IMR-90 (cell line): Measurements from ENCODE around the gene LDHD. TPM values are rescaled to one million over a fixed set of nuclear protein-coding genes. Genes with fewer than 3 reads are reported as not detected.

ENCODE experiments used
- ATAC-seq: fragments of 200-7000 bp; cut with Tn5 transposase; 2 replicates; pipeline ENCODE4 v1.9.1; 2020; ENCODE audit warnings: low read depth, mild to moderate bottlenecking, moderate library complexity
- BruUV-seq: library from RNA; stranded (reverse); fragments of 400-500 nt; replicated peaks from 2 replicates; lab custom pipeline; 2021; lab: Mats Ljungman, UMichigan
- CTCF ChIA-PET: fragments of 300-600 bp; formaldehyde crosslinking; extraction: SDS; loops from one replicate; lab custom pipeline; 2021; ENCODE audit warnings: antibody characterized with exemption; lab: Yijun Ruan, JAX
- POLR2A ChIA-PET: fragments of 300-600 bp; sonication (Branson Sonifier 250); formaldehyde crosslinking; loops from one replicate; lab custom pipeline; 2022; ENCODE audit warnings: antibody characterized with exemption; ENCODE audit not compliant: unreplicated experiment; lab: Charles Lee
- DNase-seq: peaks from one replicate; pipeline ENCODE4 v3.0.0; 2013
- H2AFZ ChIP-seq: replicated peaks from 2 replicates; pipeline ENCODE3; 2013; ENCODE audit warnings: low read length, mild to moderate bottlenecking; ENCODE audit not compliant: poor library complexity
- H2AK5ac ChIP-seq: 2 replicates; pipeline ENCODE4 v1.6.1; 2013; ENCODE audit warnings: low read depth, low read length, inconsistent platforms
- H2AK9ac ChIP-seq: replicated peaks from 2 replicates; pipeline ENCODE3; 2013; ENCODE audit warnings: mild to moderate bottlenecking, low read depth, low read length, moderate library complexity; ENCODE audit not compliant: poor library complexity
- H2BK120ac ChIP-seq: 2 replicates; pipeline ENCODE4 v1.6.1; 2013; ENCODE audit warnings: low read depth, low read length, inconsistent platforms
- H2BK15ac ChIP-seq: 3 replicates; pipeline ENCODE4 v1.6.1; 2013; ENCODE audit warnings: low read depth, low read length, inconsistent platforms
- H2BK20ac ChIP-seq: 2 replicates; pipeline ENCODE4 v1.6.1; 2013; ENCODE audit warnings: low read depth, mild to moderate bottlenecking, inconsistent platforms, low read length, moderate library complexity
- H2BK5ac ChIP-seq: 2 replicates; pipeline ENCODE4 v1.6.1; 2013; ENCODE audit warnings: mild to moderate bottlenecking, low read depth, low read length, inconsistent platforms; ENCODE audit not compliant: poor library complexity, severe bottlenecking
- H3K14ac ChIP-seq: replicated peaks from 2 replicates; pipeline ENCODE4 v1.6.1; 2013; ENCODE audit warnings: low read depth, low read length, inconsistent platforms
- H3K18ac ChIP-seq: 2 replicates; pipeline ENCODE4 v1.6.1; 2013; ENCODE audit warnings: low read depth, low read length, control low read depth
- H3K23ac ChIP-seq: 2 replicates; pipeline ENCODE4 v1.6.1; 2013; ENCODE audit warnings: low read depth, low read length, inconsistent platforms
- H3K27ac ChIP-seq: 2 replicates; pipeline ENCODE4 v1.5.1; 2013; ENCODE audit warnings: mild to moderate bottlenecking, control low read depth, low read length; ENCODE audit not compliant: insufficient read depth
- H3K27me3 ChIP-seq: 2 replicates; pipeline ENCODE4 v1.6.1; 2013; ENCODE audit warnings: low read length; ENCODE audit not compliant: control insufficient read depth, insufficient read depth
- H3K36me3 ChIP-seq: 2 replicates; pipeline ENCODE4 v1.6.1; 2013; ENCODE audit warnings: low read length, mixed read lengths; ENCODE audit not compliant: control insufficient read depth, insufficient read depth
- H3K4ac ChIP-seq: 2 replicates; pipeline ENCODE4 v1.6.1; 2013; ENCODE audit warnings: low read depth, low read length, inconsistent platforms
- H3K4me1 ChIP-seq: 2 replicates; pipeline ENCODE4 v1.6.1; 2013; ENCODE audit warnings: low read length, mixed read lengths; ENCODE audit not compliant: control insufficient read depth, insufficient read depth
- H3K4me2 ChIP-seq: 2 replicates; pipeline ENCODE4 v1.6.1; 2013; ENCODE audit warnings: low read depth, mild to moderate bottlenecking, control low read depth, low read length, moderate library complexity
- H3K4me3 ChIP-seq: 2 replicates; pipeline ENCODE4 v1.5.1; 2013; ENCODE audit warnings: low read depth, mild to moderate bottlenecking, control low read depth, low read length, moderate library complexity; ENCODE audit not compliant: insufficient read depth
- H3K56ac ChIP-seq: 2 replicates; pipeline ENCODE4 v1.6.1; 2013; ENCODE audit warnings: low read length, inconsistent platforms; ENCODE audit not compliant: insufficient read depth; ENCODE audit errors: extremely low read depth
- H3K79me1 ChIP-seq, 2 experiments: 2 replicates each; pipeline ENCODE4 v1.6.1; 2013; ENCODE audit warnings: low read length in 2 of 2, inconsistent platforms in 1 of 2, low read depth in 1 of 2
- H3K9ac ChIP-seq: 2 replicates; pipeline ENCODE4 v1.6.1; 2013; ENCODE audit warnings: low read depth, low read length, control low read depth
- H3K9me1 ChIP-seq: 2 replicates; pipeline ENCODE4 v1.6.1; 2013; ENCODE audit warnings: low read length, inconsistent platforms; ENCODE audit not compliant: insufficient read depth
- H3K9me3 ChIP-seq: 2 replicates; pipeline ENCODE4 v1.6.1; 2013; ENCODE audit warnings: low read length; ENCODE audit not compliant: control insufficient read depth, insufficient read depth
- H4K20me1 ChIP-seq: 2 replicates; pipeline ENCODE4 v1.6.1; 2013; ENCODE audit warnings: low read length, inconsistent platforms; ENCODE audit not compliant: insufficient read depth
- H4K5ac ChIP-seq: 2 replicates; pipeline ENCODE4 v1.6.1; 2013; ENCODE audit warnings: mild to moderate bottlenecking, low read depth, low read length, control low read depth
- H4K8ac ChIP-seq, 2 experiments: 2 replicates each; pipeline ENCODE4 v1.6.1; 2013; ENCODE audit warnings: low read depth in 2 of 2, low read length in 2 of 2, control low read depth in 1 of 2, inconsistent platforms in 1 of 2
- H4K91ac ChIP-seq: 2 replicates; pipeline ENCODE4 v1.6.1; 2013; ENCODE audit warnings: low read depth, low read length, inconsistent platforms; ENCODE audit not compliant: insufficient read depth
- BHLHE40 ChIP-seq: fragments of 150-350 bp; IDR thresholded peaks from 2 replicates; pipeline ENCODE4 v1.6.1; 2016; ENCODE audit warnings: mild to moderate bottlenecking, low read depth, low read length
- CEBPB ChIP-seq: IDR thresholded peaks from 2 replicates; pipeline ENCODE4 v1.6.1; 2012; ENCODE audit warnings: low read depth, low read length, improper control_type of control experiment
- CHD1 ChIP-seq: IDR thresholded peaks from 2 replicates; pipeline ENCODE4 v1.6.1; 2012; ENCODE audit warnings: low read depth, low read length, improper control_type of control experiment
- CTCF ChIP-seq: conservative IDR thresholded peaks from 2 replicates; pipeline ENCODE4 v1.5.1; 2012; ENCODE audit warnings: mild to moderate bottlenecking, low read depth, low read length, improper control_type of control experiment
- ELK1 ChIP-seq: fragments of 150-350 bp; IDR thresholded peaks from 2 replicates; pipeline ENCODE4 v1.6.1; 2016; ENCODE audit warnings: low read depth, mild to moderate bottlenecking, low read length, moderate library complexity, borderline replicate concordance
- FOS ChIP-seq: fragments of 150-350 bp; IDR thresholded peaks from 2 replicates; pipeline ENCODE4 v1.6.1; 2016; ENCODE audit warnings: low read depth, low read length
- MAFK ChIP-seq: IDR thresholded peaks from 2 replicates; pipeline ENCODE4 v1.6.1; 2012; ENCODE audit warnings: low read depth, low read length, improper control_type of control experiment
- MAZ ChIP-seq: IDR thresholded peaks from 2 replicates; pipeline ENCODE4 v1.6.1; 2012; ENCODE audit warnings: low read depth, mild to moderate bottlenecking, low read length, improper control_type of control experiment, moderate library complexity, borderline replicate concordance
- MXI1 ChIP-seq: IDR thresholded peaks from 2 replicates; pipeline ENCODE4 v1.6.1; 2012; ENCODE audit warnings: low read depth, mild to moderate bottlenecking, low read length, moderate library complexity, borderline replicate concordance
- NFE2L2 ChIP-seq: fragments of 150-350 bp; IDR thresholded peaks from 2 replicates; pipeline ENCODE4 v1.6.1; 2016; ENCODE audit warnings: low read depth, mild to moderate bottlenecking, low read length
- POLR2A ChIP-seq: IDR thresholded peaks from 2 replicates; pipeline ENCODE4 v1.6.1; 2012; ENCODE audit warnings: mild to moderate bottlenecking, low read depth, low read length
- RAD21 ChIP-seq: IDR thresholded peaks from 2 replicates; pipeline ENCODE4 v1.6.1; 2012; ENCODE audit warnings: low read length, improper control_type of control experiment
- RCOR1 ChIP-seq: IDR thresholded peaks from 2 replicates; pipeline ENCODE4 v1.6.1; 2012; ENCODE audit warnings: mild to moderate bottlenecking, low read length, improper control_type of control experiment; ENCODE audit not compliant: insufficient replicate concordance
- RFX5 ChIP-seq: IDR thresholded peaks from 2 replicates; pipeline ENCODE4 v1.8.0; 2012; ENCODE audit warnings: low read depth, mild to moderate bottlenecking, low read length, moderate library complexity
- SMC3 ChIP-seq: fragments of 150-350 bp; IDR thresholded peaks from 2 replicates; pipeline ENCODE4 v1.6.1; 2016; ENCODE audit warnings: low read depth, mild to moderate bottlenecking, antibody characterized with exemption, low read length, moderate library complexity
- USF2 ChIP-seq: fragments of 150-350 bp; IDR thresholded peaks from 2 replicates; pipeline ENCODE4 v1.6.1; 2017; ENCODE audit warnings: mild to moderate bottlenecking, antibody characterized with exemption, low read length, low read depth
- WGBS, 2 experiments: methylation state at CpG; one replicate each; pipeline versions ENCODE4 v1.1.5 to v1.1.7; 2013; ENCODE audit warnings: missing lambda C conversion rate in 2 of 2; ENCODE audit not compliant: insufficient read length in 1 of 2; ENCODE audit errors: extremely low coverage in 2 of 2; 5-methylcytosine and 5-hydroxymethylcytosine counted together
- dilution Hi-C: fragments of 300-500 bp; cut with HindIII; formaldehyde crosslinking; loops from one replicate; pipeline ENCODE4 v1.14.3; 2018; ENCODE audit warnings: low sequenced_read_pairs; ENCODE audit not compliant: unreplicated experiment
- in situ Hi-C: fragments of 300-500 bp; cut with MboI; formaldehyde crosslinking; loops from 3 replicates; pipeline ENCODE4 v1.14.3; 2019; ENCODE audit warnings: low sequenced_read_pairs, inconsistent platforms, mixed read lengths
- intact Hi-C: fragments of 100-400 bp; cut with micrococcal nuclease; formaldehyde crosslinking; loops from 2 replicates; pipeline ENCODE4 v1.10.0; 2022
- polyA plus RNA-seq, 3 experiments: library from polyadenylated mRNA; depleted of rRNA; stranded (reverse); fragments of >200 nt; gene quantifications; 2 replicates each; pipeline ENCODE4 v1.2.3, GENCODE V29; 2012; ENCODE audit warnings: low replicate concordance in 1 of 3
- total RNA-seq: library from RNA; depleted of rRNA; stranded (reverse); fragments of >200 nt; gene quantifications from 2 replicates; pipeline ENCODE4 v1.2.3, GENCODE V29; 2012

LDHD gene
- total and polyA plus RNA-seq, 2 of the 4 experiments (the other 2 are of a cell fraction) = under 0.01 to 0.26 TPM

GRCh38 chr16:75085556-75085955 lies 31.0 kb downstream of the LDHD start:
- no TSS peak for BruUV-seq
- no peak overlapping the region for H2BK5ac ChIP-seq
- peak overlapping the region; percentile 74 for H3K18ac ChIP-seq
- no peak overlapping the region for H3K4me3 ChIP-seq
- H3K4me1 ChIP-seq = peaks cover 24% of the 10 kb centered on the region
- in situ Hi-C loops = loop anchor here (5.0 kb wide), 1 partner anchor 73 kb away; no protein-coding TSS in a partner anchor
- peak overlapping the region in 1 of 2 experiments; percentile 39; a peak in 2 of 4 replicates for H4K8ac ChIP-seq
- peaks cover 44% of the 10 kb centered on the region for H3K9me1 ChIP-seq
- ChIA-PET CTCF (no interaction called here), POLR2A (interaction anchor here (0.5 to 0.6 kb wide), 2 partner anchors 47 to 57 kb away, joined by 3 to 9 read pairs; no protein-coding TSS in a partner anchor)
- DNase-seq (no peak), ATAC-seq (no peak)
- peak overlapping the region; percentile 44 for H2BK120ac ChIP-seq
- H3K23ac ChIP-seq = peak overlapping the region; percentile 57; the same call in 1 of the 2 replicates
- no peak overlapping the region for H2AFZ ChIP-seq
- H3K79me1 ChIP-seq = peaks cover 57 to 87% of the 10 kb centered on the region in 2 experiments
- TF ChIP-seq CHD1 = no peak
- no peak for TF ChIP-seq CEBPB
- TF ChIP-seq CTCF = no peak
- TF ChIP-seq FOS = no peak
- TF ChIP-seq POLR2A = no peak
- no peak for TF ChIP-seq MAFK
- TF ChIP-seq RAD21 = no peak
- no peak for TF ChIP-seq USF2
- TF ChIP-seq SMC3 = no peak
- TF ChIP-seq NFE2L2 = no peak
- TF ChIP-seq MAZ = no peak
- no peak for TF ChIP-seq BHLHE40
- no peak for TF ChIP-seq MXI1
- TF ChIP-seq RCOR1 = no peak
- TF ChIP-seq ELK1 = no peak
- no peak for TF ChIP-seq RFX5
- peaks cover 26% of the 10 kb centered on the region for H4K20me1 ChIP-seq
- peak overlapping the region; percentile 88 for H2AK5ac ChIP-seq
- H2BK20ac ChIP-seq = peak overlapping the region; percentile 46; the same call in 1 of the 2 replicates
- H3K9ac ChIP-seq = no peak overlapping the region
- intact Hi-C loops = loop anchor here (5.0 kb wide), 2 partner anchors 53 to 73 kb away; no protein-coding TSS in a partner anchor
- H3K27ac ChIP-seq = peak overlapping the region; percentile 49; the same call in 1 of the 2 replicates
- peak overlapping the region; percentile 83; the same call in 1 of the 3 replicates for H2BK15ac ChIP-seq
- H3K9me3 ChIP-seq = no peaks in the 10 kb centered on the region
- no peak overlapping the region for H2AK9ac ChIP-seq
- dilution Hi-C loops = no loop called here
- 33% methylated on average over 1 of the region's 4 CpGs; no CpG with 5 or more reads in 1 of the 2 experiments for WGBS, 2 experiments
- H3K4ac ChIP-seq = peak overlapping the region; percentile 96; the same call in 1 of the 2 replicates
- peaks cover 2% of the 10 kb centered on the region; the same call in 1 of the 2 replicates for H3K36me3 ChIP-seq
- no peak overlapping the region for H4K91ac ChIP-seq
- no peak overlapping the region for H3K56ac ChIP-seq
- no peaks in the 10 kb centered on the region for H3K27me3 ChIP-seq
- no peak overlapping the region for H3K4me2 ChIP-seq
- peak overlapping the region; percentile 55 for H3K14ac ChIP-seq
- peak overlapping the region; percentile 3 for H4K5ac ChIP-seq
